GM19043 (cell line): ENCODE measurements around the gene MAP2.

Experiments used
- ATAC-seq: cut with Tn5 transposase; IDR thresholded peaks from one replicate; pipeline ENCODE4 v1.9.1; 2021; ENCODE audit warnings: low read depth; ENCODE audit not compliant: unreplicated experiment

The MAP2 gene

GRCh38 chr2:209424781-209425470 is 1.1 kb downstream of the MAP2 start:
- ATAC-seq: no peak

- ATAC-seq: peak; percentile 31
These were observed 1.7 kb downstream of the MAP2 start for GRCh38 chr2:209425471-209426071.

- ATAC-seq: no peak
These were observed 2.6 kb downstream of the MAP2 start for GRCh38 chr2:209426432-209426831.

- ATAC-seq: no peak
These were observed 7.9 kb downstream of the MAP2 start for GRCh38 chr2:209431701-209432100.

GRCh38 chr2:209441541-209441940 is 17.7 kb downstream of the MAP2 start:
- no peak for ATAC-seq

GRCh38 chr2:209442939-209443338 is 19.1 kb downstream of the MAP2 start:
- ATAC-seq: no peak

GRCh38 chr2:209445485-209445884 is 21.6 kb downstream of the MAP2 start:
- no peak for ATAC-seq

- no peak for ATAC-seq
These were observed 27.5 kb downstream of the MAP2 start for GRCh38 chr2:209451209-209451834.

GRCh38 chr2:209456489-209456888 is 32.6 kb downstream of the MAP2 start:
- ATAC-seq: no peak

GRCh38 chr2:209458008-209458979 is 34.4 kb downstream of the MAP2 start:
- no peak for ATAC-seq

- no peak for ATAC-seq
These were observed 35.5 kb downstream of the MAP2 start for GRCh38 chr2:209459359-209459758.

GRCh38 chr2:209460151-209460761 is 36.4 kb downstream of the MAP2 start:
- ATAC-seq: no peak

- ATAC-seq: no peak
These were observed 39.4 kb downstream of the MAP2 start for GRCh38 chr2:209463226-209463625.

GRCh38 chr2:209463835-209464234 is 40.0 kb downstream of the MAP2 start:
- no peak for ATAC-seq

- ATAC-seq: no peak
These were observed 45.0 kb downstream of the MAP2 start for GRCh38 chr2:209468846-209469245.

GRCh38 chr2:209469481-209469880 is 45.6 kb downstream of the MAP2 start:
- ATAC-seq: no peak

GRCh38 chr2:209470466-209470865 is 46.6 kb downstream of the MAP2 start:
- ATAC-seq: no peak

- ATAC-seq: no peak
These were observed 47.2 kb downstream of the MAP2 start for GRCh38 chr2:209471037-209471436.

- no peak for ATAC-seq
These were observed 48.4 kb downstream of the MAP2 start for GRCh38 chr2:209472112-209472832.

- ATAC-seq: no peak
These were observed 49.0 kb downstream of the MAP2 start for GRCh38 chr2:209472871-209473270.
